ENCODE results near the gene ITGBL1.

ITGBL1 gene

GRCh38 chr13:101567841-101568240, 115.4 kb downstream of the ITGBL1 start:
- H3K9ac ChIP-seq (ENCODE audit: low read length in 2 of 2): no peak overlapping the region
- H3K27me3 ChIP-seq (ENCODE audit: control insufficient read depth in 1 of 2, insufficient read depth in 2 of 2, low read length in 2 of 2): no peaks in the 10 kb centered on the region
- H3K9me3 ChIP-seq (ENCODE audit: control insufficient read depth in 2 of 2, low read length in 2 of 2): no peaks in the 10 kb centered on the region
- H3K36me3 ChIP-seq (ENCODE audit: control insufficient read depth in 2 of 2, insufficient read depth in 2 of 2, low read length in 2 of 2): no peaks in the 10 kb centered on the region
- H3K4me3 ChIP-seq (ENCODE audit: low read length in 2 of 2): no peak overlapping the region
- H3K27ac ChIP-seq (ENCODE audit: low read length): no peak overlapping the region
- H3K4me1 ChIP-seq (ENCODE audit: control insufficient read depth, insufficient read depth, low read length): no peaks in the 10 kb centered on the region

DNA sequence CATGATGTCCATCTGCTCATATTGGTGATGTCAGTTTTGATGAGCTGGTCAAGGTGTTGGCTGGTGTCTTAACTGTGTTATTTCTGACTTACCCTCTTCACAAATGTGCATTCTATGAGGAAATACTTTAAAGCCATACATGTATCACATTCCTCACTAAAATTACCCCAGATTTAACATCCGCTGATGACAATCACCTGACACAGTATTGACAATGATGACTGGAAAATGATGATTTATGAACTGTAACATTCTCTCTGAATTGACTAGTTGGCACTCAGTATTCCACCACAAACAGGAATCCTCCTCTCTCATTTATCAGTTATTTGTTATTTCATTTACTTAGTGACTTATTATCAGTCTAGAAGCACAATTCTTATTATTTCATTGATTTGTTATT, 117.3 kb downstream of the ITGBL1 start:
- Histone ChIP-seq H3K9me3 (ENCODE audit: control insufficient read depth in 2 of 2, low read length in 2 of 2) (no peaks in the 10 kb centered on the region), H3K4me1 (ENCODE audit: control insufficient read depth, insufficient read depth, low read length) (no peaks in the 10 kb centered on the region), H3K27me3 (ENCODE audit: control insufficient read depth in 1 of 2, insufficient read depth in 2 of 2, low read length in 2 of 2) (no peaks in the 10 kb centered on the region), H3K36me3 (ENCODE audit: control insufficient read depth in 2 of 2, insufficient read depth in 2 of 2, low read length in 2 of 2) (no peaks in the 10 kb centered on the region), H3K4me3 (ENCODE audit: low read length in 2 of 2) (no peak overlapping the region), H3K27ac (ENCODE audit: low read length) (no peak overlapping the region), H3K9ac (ENCODE audit: low read length in 2 of 2) (no peak overlapping the region)

DNA sequence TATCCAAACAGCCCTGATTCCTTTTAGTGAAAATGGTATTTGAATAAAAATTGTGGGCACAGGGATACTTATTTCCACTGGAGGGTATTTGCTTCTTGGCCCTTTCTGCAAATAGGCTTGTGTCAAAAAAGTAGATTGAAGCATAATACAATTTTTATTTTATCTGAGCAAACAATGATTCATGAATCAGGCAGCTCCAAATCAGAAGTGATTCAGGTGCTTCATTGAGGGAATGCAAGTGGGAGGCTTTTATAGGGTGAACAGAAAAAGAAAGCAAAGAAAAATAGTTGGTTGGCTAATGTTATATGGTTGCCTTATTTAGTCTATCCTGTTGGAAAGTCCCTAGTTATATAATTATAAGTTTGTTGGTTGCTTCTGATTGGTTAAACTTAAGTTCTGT, 117.9 kb downstream of the ITGBL1 start:
- Histone ChIP-seq H3K36me3 (ENCODE audit: control insufficient read depth in 2 of 2, insufficient read depth in 2 of 2, low read length in 2 of 2) (no peaks in the 10 kb centered on the region), H3K4me1 (ENCODE audit: control insufficient read depth, insufficient read depth, low read length) (no peaks in the 10 kb centered on the region), H3K4me3 (ENCODE audit: low read length in 2 of 2) (no peak overlapping the region), H3K9me3 (ENCODE audit: control insufficient read depth in 2 of 2, low read length in 2 of 2) (no peaks in the 10 kb centered on the region), H3K27me3 (ENCODE audit: control insufficient read depth in 1 of 2, insufficient read depth in 2 of 2, low read length in 2 of 2) (no peaks in the 10 kb centered on the region), H3K9ac (ENCODE audit: low read length in 2 of 2) (no peak overlapping the region), H3K27ac (ENCODE audit: low read length) (no peak overlapping the region)

DNA sequence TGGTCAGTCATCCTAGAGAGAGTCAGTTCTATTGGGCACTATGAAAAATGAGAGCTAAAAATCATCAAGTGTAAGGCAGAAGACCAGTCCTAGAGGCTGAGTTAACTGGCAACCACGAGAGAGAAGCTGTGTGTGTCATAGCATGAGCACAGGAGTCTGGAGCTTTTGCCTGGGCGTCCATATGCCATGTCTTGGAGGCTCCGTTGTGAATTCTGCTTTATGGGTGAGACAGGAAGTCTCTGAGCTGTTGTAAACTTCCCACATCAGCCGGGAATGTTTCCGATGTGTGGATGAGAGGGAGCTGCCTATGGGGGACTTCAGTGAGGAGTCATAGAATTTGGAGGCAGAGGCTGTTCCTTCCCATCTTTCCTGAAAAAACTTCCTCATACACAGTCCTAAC, 120.0 kb downstream of the ITGBL1 start:
- H3K9ac ChIP-seq (ENCODE audit: low read length in 2 of 2): no peak overlapping the region
- H3K36me3 ChIP-seq (ENCODE audit: control insufficient read depth in 2 of 2, insufficient read depth in 2 of 2, low read length in 2 of 2): no peaks in the 10 kb centered on the region

GRCh38 chr13:101575581-101575980, 123.1 kb downstream of the ITGBL1 start:
- Histone ChIP-seq H3K4me3 (ENCODE audit: low read length in 2 of 2) (no peak overlapping the region), H3K9me3 (ENCODE audit: control insufficient read depth in 2 of 2, low read length in 2 of 2) (no peaks in the 10 kb centered on the region), H3K4me1 (ENCODE audit: control insufficient read depth, insufficient read depth, low read length) (no peaks in the 10 kb centered on the region), H3K36me3 (ENCODE audit: control insufficient read depth in 2 of 2, insufficient read depth in 2 of 2, low read length in 2 of 2) (no peaks in the 10 kb centered on the region), H3K27me3 (ENCODE audit: control insufficient read depth in 1 of 2, insufficient read depth in 2 of 2, low read length in 2 of 2) (no peaks in the 10 kb centered on the region), H3K9ac (ENCODE audit: low read length in 2 of 2) (no peak overlapping the region), H3K27ac (ENCODE audit: low read length) (no peak overlapping the region)

More for the DNA sequence above, 120.0 kb downstream of the ITGBL1 start:
- Histone ChIP-seq H3K9me3 (ENCODE audit: control insufficient read depth in 2 of 2, low read length in 2 of 2) (no peaks in the 10 kb centered on the region), H3K27ac (ENCODE audit: low read length) (no peak overlapping the region), H3K27me3 (ENCODE audit: control insufficient read depth in 1 of 2, insufficient read depth in 2 of 2, low read length in 2 of 2) (no peaks in the 10 kb centered on the region), H3K4me1 (ENCODE audit: control insufficient read depth, insufficient read depth, low read length) (no peaks in the 10 kb centered on the region), H3K4me3 (ENCODE audit: low read length in 2 of 2) (no peak overlapping the region)

GRCh38 chr13:101576455-101576854, 124.0 kb downstream of the ITGBL1 start:
- Histone ChIP-seq H3K4me3 (ENCODE audit: low read length in 2 of 2) (no peak overlapping the region), H3K4me1 (ENCODE audit: control insufficient read depth, insufficient read depth, low read length) (no peaks in the 10 kb centered on the region), H3K27ac (ENCODE audit: low read length) (no peak overlapping the region), H3K9ac (ENCODE audit: low read length in 2 of 2) (no peak overlapping the region), H3K27me3 (ENCODE audit: control insufficient read depth in 1 of 2, insufficient read depth in 2 of 2, low read length in 2 of 2) (no peaks in the 10 kb centered on the region), H3K36me3 (ENCODE audit: control insufficient read depth in 2 of 2, insufficient read depth in 2 of 2, low read length in 2 of 2) (no peaks in the 10 kb centered on the region), H3K9me3 (ENCODE audit: control insufficient read depth in 2 of 2, low read length in 2 of 2) (no peaks in the 10 kb centered on the region)

DNA sequence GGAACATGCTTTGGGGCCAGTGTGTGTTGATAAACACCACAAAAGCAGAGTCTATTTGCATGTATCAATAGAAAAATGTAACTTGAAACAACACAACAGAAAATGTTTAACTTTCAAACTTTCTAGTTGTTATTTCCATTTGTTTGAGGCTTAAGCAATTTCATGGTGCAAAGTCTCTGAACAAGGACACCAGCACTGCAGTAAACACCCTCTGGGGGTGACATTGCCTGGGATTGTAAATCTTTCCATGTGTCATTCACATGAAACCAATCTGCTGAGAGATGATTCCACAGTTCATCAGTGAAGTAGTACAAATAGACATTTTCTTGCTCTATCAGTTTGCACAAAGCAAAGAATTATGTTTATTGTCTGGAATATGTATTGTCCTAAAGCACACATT, 124.5 kb downstream of the ITGBL1 start:
- H3K27ac ChIP-seq (ENCODE audit: low read length): no peak overlapping the region
- no peak overlapping the region for H3K4me3 ChIP-seq (ENCODE audit: low read length in 2 of 2)
- no peaks in the 10 kb centered on the region for H3K27me3 ChIP-seq (ENCODE audit: control insufficient read depth in 1 of 2, insufficient read depth in 2 of 2, low read length in 2 of 2)
- H3K36me3 ChIP-seq (ENCODE audit: control insufficient read depth in 2 of 2, insufficient read depth in 2 of 2, low read length in 2 of 2): no peaks in the 10 kb centered on the region
- H3K4me1 ChIP-seq (ENCODE audit: control insufficient read depth, insufficient read depth, low read length): no peaks in the 10 kb centered on the region
- no peaks in the 10 kb centered on the region for H3K9me3 ChIP-seq (ENCODE audit: control insufficient read depth in 2 of 2, low read length in 2 of 2)
- no peak overlapping the region for H3K9ac ChIP-seq (ENCODE audit: low read length in 2 of 2)

DNA sequence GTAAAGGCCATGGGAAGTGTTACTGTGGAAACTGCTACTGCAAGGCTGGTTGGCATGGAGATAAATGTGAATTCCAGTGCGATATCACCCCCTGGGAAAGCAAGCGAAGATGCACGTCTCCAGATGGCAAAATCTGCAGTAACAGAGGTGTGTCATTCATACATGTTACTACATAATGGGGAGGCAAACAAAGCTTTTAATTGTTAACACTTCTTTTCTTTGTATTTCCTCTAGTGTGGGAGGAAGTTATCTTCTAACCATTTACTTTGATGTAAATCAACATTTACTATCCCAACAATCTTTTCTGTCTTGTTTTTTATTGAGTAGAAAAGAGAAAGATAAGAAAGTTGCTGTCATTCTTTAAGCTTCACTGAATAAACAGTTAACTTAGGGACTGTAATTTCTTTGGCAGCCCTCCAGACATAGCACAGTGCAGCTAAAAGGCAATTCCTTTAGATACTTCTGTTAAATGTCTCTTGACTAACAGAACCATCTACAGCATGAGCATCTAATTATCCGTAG, 126.9 kb downstream of the ITGBL1 start:
- Histone ChIP-seq H3K9ac (ENCODE audit: low read length in 2 of 2) (no peak overlapping the region), H3K9me3 (ENCODE audit: control insufficient read depth in 2 of 2, low read length in 2 of 2) (no peaks in the 10 kb centered on the region), H3K4me1 (ENCODE audit: control insufficient read depth, insufficient read depth, low read length) (no peaks in the 10 kb centered on the region), H3K4me3 (ENCODE audit: low read length in 2 of 2) (no peak overlapping the region), H3K27ac (ENCODE audit: low read length) (no peak overlapping the region), H3K36me3 (ENCODE audit: control insufficient read depth in 2 of 2, insufficient read depth in 2 of 2, low read length in 2 of 2) (no peaks in the 10 kb centered on the region), H3K27me3 (ENCODE audit: control insufficient read depth in 1 of 2, insufficient read depth in 2 of 2, low read length in 2 of 2) (no peaks in the 10 kb centered on the region)

DNA sequence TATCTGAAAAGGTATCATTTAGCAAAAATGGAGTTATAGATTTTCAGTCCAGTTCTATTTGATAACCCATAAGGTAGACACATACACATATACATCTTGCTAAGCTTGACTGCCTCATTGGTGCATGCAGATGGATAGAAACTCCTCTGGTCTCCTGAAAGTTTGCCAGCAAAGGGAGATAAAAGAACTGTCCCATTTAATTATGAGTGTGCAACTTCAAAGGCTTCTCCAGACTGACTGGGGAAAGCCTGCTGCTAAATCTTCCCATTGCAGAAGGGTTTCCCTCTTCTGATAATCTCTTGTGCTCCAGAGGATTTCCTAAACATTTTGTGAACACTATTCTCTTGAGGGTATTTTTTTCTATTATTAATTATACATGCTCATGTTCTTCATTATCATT, 131.9 kb downstream of the ITGBL1 start:
- Histone ChIP-seq H3K36me3 (ENCODE audit: control insufficient read depth in 2 of 2, insufficient read depth in 2 of 2, low read length in 2 of 2) (no peaks in the 10 kb centered on the region), H3K4me3 (ENCODE audit: low read length in 2 of 2) (no peak overlapping the region), H3K27ac (ENCODE audit: low read length) (no peak overlapping the region), H3K9ac (ENCODE audit: low read length in 2 of 2) (no peak overlapping the region), H3K27me3 (ENCODE audit: control insufficient read depth in 1 of 2, insufficient read depth in 2 of 2, low read length in 2 of 2) (no peaks in the 10 kb centered on the region), H3K4me1 (ENCODE audit: control insufficient read depth, insufficient read depth, low read length) (no peaks in the 10 kb centered on the region), H3K9me3 (ENCODE audit: control insufficient read depth in 2 of 2, low read length in 2 of 2) (no peaks in the 10 kb centered on the region)

DNA sequence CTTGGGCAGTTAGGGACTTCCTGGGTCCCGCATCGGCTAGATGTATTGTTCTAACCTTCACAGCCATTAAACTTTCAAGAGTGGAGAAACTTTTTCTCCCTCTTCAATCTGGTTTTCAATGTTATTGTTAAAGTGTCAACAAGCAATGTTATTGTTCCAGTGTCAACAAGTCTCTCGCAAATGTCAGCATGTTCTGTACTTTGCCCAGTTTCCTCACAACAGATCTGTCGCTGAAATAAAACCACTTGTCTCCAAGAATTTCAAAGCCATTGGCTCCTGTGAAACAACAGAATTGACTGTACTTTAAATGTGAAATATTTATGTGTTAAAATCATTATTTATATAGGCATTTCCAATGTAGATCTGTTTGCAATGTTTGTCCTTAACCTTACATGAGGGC, 138.0 kb downstream of the ITGBL1 start:
- H3K36me3 ChIP-seq (ENCODE audit: control insufficient read depth in 2 of 2, insufficient read depth in 2 of 2, low read length in 2 of 2): no peaks in the 10 kb centered on the region
- no peak overlapping the region for H3K4me3 ChIP-seq (ENCODE audit: low read length in 2 of 2)
- no peaks in the 10 kb centered on the region for H3K4me1 ChIP-seq (ENCODE audit: control insufficient read depth, insufficient read depth, low read length)
- no peak overlapping the region for H3K9ac ChIP-seq (ENCODE audit: low read length in 2 of 2)
- H3K9me3 ChIP-seq (ENCODE audit: control insufficient read depth in 2 of 2, low read length in 2 of 2): peaks cover 0 to 9% of the 10 kb centered on the region in 2 donors
- H3K27me3 ChIP-seq (ENCODE audit: control insufficient read depth in 1 of 2, insufficient read depth in 2 of 2, low read length in 2 of 2): no peaks in the 10 kb centered on the region
- H3K27ac ChIP-seq (ENCODE audit: low read length): no peak overlapping the region

DNA sequence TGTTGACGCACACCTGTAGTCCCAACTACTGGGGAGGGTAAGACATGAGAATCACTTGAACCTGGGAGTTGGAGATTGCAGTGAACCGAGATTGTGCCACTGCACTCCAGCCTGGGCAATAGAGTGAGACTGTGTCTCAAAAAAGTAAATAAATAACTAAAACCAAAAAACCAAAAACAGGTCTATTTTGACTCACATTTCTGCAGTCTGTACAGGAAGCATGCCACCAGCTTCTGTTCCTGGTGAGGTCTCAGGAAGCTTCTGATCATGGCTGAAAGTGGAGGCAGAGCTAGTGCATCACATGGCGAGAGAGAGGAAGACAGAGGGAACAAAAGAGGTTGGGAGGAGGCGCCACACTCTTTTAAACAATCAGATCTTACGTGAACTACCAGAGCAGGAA, 142.5 kb downstream of the ITGBL1 start:
- H3K4me1 ChIP-seq (ENCODE audit: control insufficient read depth, insufficient read depth, low read length): no peaks in the 10 kb centered on the region
- no peaks in the 10 kb centered on the region for H3K27me3 ChIP-seq (ENCODE audit: control insufficient read depth in 1 of 2, insufficient read depth in 2 of 2, low read length in 2 of 2)
- H3K9me3 ChIP-seq (ENCODE audit: control insufficient read depth in 2 of 2, low read length in 2 of 2): peaks cover 0 to 9% of the 10 kb centered on the region in 2 donors
- H3K27ac ChIP-seq (ENCODE audit: low read length): no peak overlapping the region
- H3K9ac ChIP-seq (ENCODE audit: low read length in 2 of 2): no peak overlapping the region
- H3K36me3 ChIP-seq (ENCODE audit: control insufficient read depth in 2 of 2, insufficient read depth in 2 of 2, low read length in 2 of 2): no peaks in the 10 kb centered on the region
- H3K4me3 ChIP-seq (ENCODE audit: low read length in 2 of 2): no peak overlapping the region

Data from stomach smooth muscle (tissue), 2 donors.